KOPT-K1 (cell line): ENCODE data around the gene ATXN2.
"Not testable (repeated sequence)": the region's sequence is repeated elsewhere in the genome, so short reads cannot be mapped to it uniquely, and the experiment has no call there.

Source experiments
- H3K27ac ChIP-seq: fragments of 200-600 bp; sonication (generic); 2 replicates; pipeline ENCODE4 v1.5.1; 2016; ENCODE audit warnings: antibody characterized with exemption, mild to moderate bottlenecking, low read depth, low read length; ENCODE audit not compliant: poor library complexity, severe bottlenecking
- H3K36me3 ChIP-seq: fragments of 200-600 bp; sonication (generic); 2 replicates; pipeline ENCODE4 v1.5.1; 2017; ENCODE audit warnings: antibody characterized with exemption, mild to moderate bottlenecking, low read length, moderate library complexity; ENCODE audit not compliant: insufficient read depth
- H3K9me3 ChIP-seq: fragments of 200-600 bp; sonication (generic); 2 replicates; pipeline ENCODE4 v1.5.1; 2017; ENCODE audit warnings: antibody characterized with exemption, low read length, mild to moderate bottlenecking; ENCODE audit not compliant: insufficient read depth, poor library complexity, severe bottlenecking

Gene ATXN2

GRCh38 chr12:111606767-111607230 lies 7.7 kb upstream of the ATXN2 start:
- Histone ChIP-seq H3K36me3 (no peaks in the 10 kb centered on the region), H3K9me3 (no peaks in the 10 kb centered on the region), H3K27ac (no peak overlapping the region)

DNA sequence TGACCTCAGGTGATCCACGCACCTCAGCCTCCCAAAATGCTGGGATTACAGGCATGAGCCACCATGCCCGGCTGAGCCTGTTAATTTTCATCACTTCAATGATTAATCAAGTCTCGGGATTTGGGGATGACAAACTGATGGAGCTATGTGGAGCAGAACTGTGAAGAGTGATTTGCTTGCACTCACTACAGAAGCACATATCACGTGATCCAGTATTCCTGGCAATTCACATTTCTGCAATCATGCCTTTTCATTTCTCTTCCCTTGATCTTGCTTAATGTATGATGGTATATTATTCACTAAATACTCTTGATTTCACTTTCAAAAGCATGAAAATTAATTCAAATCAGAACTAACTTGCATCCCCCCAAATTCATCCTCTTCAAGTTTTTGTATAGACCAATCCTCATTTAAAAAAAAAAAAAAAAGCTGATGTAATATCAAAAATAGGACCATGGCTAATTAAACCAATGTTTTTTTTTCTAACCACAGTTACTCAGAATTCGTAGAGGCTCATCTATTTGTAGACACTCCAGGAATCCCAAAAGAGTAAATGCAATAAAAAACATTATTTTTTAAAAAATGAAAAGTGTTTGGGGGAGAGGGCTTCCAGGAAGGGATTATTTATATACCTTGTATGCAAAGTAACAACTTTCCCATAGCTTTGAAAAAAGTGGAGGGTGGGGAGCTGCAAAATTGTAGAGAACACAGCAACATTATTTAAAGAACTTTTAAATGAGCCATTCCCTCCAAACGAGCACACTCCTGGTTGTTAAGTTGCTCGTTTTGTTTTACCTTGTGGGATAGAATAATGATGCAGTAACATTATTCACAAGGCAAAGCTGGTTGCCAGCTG lies 7.0 kb upstream of the ATXN2 start:
- Histone ChIP-seq H3K36me3 (no peaks in the 10 kb centered on the region), H3K27ac (no peak overlapping the region), H3K9me3 (no peaks in the 10 kb centered on the region)

DNA sequence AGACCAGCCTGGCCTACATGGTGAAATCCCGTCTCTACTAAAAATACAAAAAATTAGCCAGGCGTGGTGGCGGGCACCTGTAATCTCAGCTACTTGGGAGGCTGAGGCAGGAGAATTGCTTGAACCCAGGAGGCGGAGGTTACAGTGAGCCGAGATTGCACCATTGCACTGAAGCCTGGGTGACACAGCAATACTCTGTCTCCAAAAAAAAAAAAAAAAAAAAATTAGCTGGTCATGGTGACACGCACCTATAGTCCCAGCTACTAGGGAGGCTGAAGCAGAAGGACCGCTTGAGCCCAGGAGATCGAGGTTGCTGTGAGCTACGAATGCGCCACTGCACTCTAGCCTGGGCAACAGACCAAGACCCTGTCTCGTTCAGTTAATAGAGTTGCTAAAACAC lies 3.7 kb upstream of the ATXN2 start:
- H3K27ac ChIP-seq, H3K9me3 ChIP-seq, H3K36me3 ChIP-seq: not testable (repeated sequence)

DNA sequence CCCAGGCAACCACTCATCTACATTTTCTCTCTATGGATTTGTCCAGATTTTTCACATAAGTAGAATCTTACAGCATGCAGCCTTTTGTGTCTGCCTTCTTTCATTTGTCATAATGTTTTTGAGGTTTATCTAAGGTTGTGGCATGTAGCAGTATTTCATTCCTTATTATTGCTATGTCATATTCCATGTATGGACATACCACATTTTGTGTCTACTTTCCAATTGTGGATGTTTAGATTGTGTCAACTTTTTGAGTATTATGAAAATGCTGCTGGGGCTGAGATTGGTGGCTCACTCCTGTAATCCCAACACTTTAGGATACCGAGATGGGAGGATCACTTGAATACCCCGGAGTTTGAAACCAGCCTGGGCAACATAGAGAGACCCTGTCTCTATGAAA lies 3.2 kb upstream of the ATXN2 start:
- H3K36me3 ChIP-seq, result no peaks in the 10 kb centered on the region
- no peaks in the 10 kb centered on the region for H3K9me3 ChIP-seq
- no peak overlapping the region for H3K27ac ChIP-seq

- not testable (repeated sequence) for H3K36me3 ChIP-seq, H3K27ac ChIP-seq
Observed at GRCh38 chr12:111600986-111601385, 1.9 kb upstream of the ATXN2 start.

DNA sequence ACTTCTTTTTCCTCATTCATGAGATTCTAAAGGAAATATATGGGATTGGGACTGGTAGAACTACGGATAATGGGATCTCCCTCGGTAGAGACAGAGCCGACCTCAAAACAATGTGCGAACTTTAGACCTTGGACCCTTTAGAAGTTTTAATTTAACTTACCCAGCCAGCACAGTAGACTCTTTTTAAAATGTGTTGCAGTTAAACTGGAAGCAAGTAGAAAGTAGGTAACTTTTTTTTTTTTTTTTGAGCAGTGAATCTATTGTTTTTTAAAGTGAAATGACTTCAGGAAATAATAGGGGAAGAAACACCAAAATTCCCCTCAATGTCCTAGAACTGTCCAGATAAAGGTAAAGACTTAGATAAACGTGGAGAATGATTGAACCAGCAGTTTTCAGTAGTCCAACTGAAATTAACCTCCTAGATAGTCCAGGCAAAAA lies 1.1 kb upstream of the ATXN2 start:
- Histone ChIP-seq H3K36me3 (peaks cover 3% of the 10 kb centered on the region; the same call in 1 of the 2 replicates), H3K27ac (peak overlapping the region; percentile 94), H3K9me3 (no peaks in the 10 kb centered on the region)

More at GRCh38 chr12:111600986-111601385, 1.9 kb upstream of the ATXN2 start:
- H3K9me3 ChIP-seq, result not testable (repeated sequence)

DNA sequence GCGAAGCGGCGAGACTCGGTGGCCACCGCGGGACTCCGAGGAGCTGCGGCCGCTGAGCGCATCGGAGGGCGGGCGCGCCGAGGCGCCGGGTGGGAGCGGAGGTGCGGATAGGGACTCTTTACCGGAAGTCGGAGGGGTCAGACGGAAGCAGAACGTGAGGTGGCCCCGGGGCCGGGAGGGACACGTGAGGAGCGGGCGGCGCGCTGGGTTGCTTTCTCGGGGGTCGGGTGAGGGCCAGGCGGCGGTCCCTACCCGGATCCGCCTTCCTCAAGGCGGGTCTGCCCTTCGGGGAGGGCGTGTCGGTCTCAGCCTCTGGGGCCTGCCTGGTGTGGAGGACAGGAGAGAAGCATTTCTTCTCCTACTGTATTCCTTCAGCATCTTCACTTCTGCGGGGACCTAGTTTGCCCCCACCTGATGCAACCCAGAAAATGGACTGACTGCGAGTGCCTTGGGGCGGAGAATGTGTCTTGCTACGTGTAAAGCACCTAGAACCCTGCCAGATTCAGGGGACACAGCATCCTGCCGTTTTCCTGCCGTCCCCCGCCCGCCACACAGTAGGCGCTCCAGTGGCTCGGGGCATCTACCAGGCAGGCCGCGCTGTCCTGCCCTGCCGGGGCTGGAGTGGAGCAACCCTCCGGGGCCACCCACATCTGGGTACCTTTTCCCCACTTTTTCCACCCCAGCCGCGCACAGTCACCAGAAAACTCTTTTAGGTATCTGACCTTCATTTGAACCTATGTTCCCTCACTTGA lies 514 bp upstream of the ATXN2 start:
- H3K36me3 ChIP-seq, result peaks cover 3% of the 10 kb centered on the region; the same call in 1 of the 2 replicates
- H3K27ac ChIP-seq, result peak overlapping the region; percentile 94
- H3K9me3 ChIP-seq, result no peaks in the 10 kb centered on the region

GRCh38 chr12:111597831-111598636 lies 1.1 kb downstream of the ATXN2 start:
- Histone ChIP-seq H3K9me3 (no peaks in the 10 kb centered on the region), H3K36me3 (peaks cover 3% of the 10 kb centered on the region; the same call in 1 of the 2 replicates), H3K27ac (peak overlapping the region; percentile 94)

- Histone ChIP-seq H3K36me3 (peaks cover 3% of the 10 kb centered on the region; the same call in 1 of the 2 replicates), H3K27ac (peak overlapping the region; percentile 94), H3K9me3 (no peaks in the 10 kb centered on the region)
Observed at GRCh38 chr12:111596985-111597830, 1.9 kb downstream of the ATXN2 start.

GRCh38 chr12:111595341-111595835 lies 3.7 kb downstream of the ATXN2 start:
- H3K36me3 ChIP-seq, H3K27ac ChIP-seq, H3K9me3 ChIP-seq: not testable (repeated sequence)

GRCh38 chr12:111591399-111592010 lies 7.6 kb downstream of the ATXN2 start:
- not testable (repeated sequence) for H3K27ac ChIP-seq, H3K36me3 ChIP-seq, H3K9me3 ChIP-seq

- Histone ChIP-seq H3K36me3 (peaks cover 8% of the 10 kb centered on the region; the same call in 1 of the 2 replicates), H3K9me3 (no peaks in the 10 kb centered on the region), H3K27ac (no peak overlapping the region)
Observed at GRCh38 chr12:111590552-111590951, 8.6 kb downstream of the ATXN2 start.

DNA sequence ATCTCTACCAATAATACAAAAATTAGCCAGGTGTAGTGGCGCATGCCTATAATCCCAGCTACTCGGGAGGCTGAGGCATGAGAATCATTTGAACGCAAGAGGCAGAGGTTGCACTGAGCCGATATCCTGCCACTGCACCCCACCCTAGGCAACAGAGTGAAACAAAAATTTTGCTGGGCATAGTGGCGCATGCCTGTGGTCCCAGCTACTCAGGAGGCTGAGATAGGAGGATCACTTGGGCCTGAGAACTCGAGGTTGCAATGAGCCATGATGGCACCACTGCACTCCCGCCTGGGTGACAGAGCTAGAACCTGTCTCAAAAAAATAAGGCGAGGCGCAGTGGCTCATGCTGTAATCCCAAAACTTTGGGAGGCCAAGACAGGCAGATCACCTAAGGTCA lies 9.5 kb downstream of the ATXN2 start:
- 0 out of 2 replicates have a peak, but pooled peaks cover 6% of the 10 kb centered on the region for H3K36me3 ChIP-seq
- no peaks in the 10 kb centered on the region for H3K9me3 ChIP-seq
- no peak overlapping the region for H3K27ac ChIP-seq
